Measurements from ENCODE around the gene FAM186B. TPM values are rescaled to one million over a fixed set of nuclear protein-coding genes. Genes with fewer than 3 reads are reported as not detected.

Gene FAM186B
- polyA plus RNA-seq, 3 donors, result not detected

- Histone ChIP-seq H3K4me3 (replicated peaks in 1 of 3; ENCODE audit: low read depth in 2 of 3, low read length in 3 of 3) (peak overlapping the region; percentile 83 to 98 (median 94)), H3K79me2 (ENCODE audit: insufficient read depth, low read length) (peaks cover 41% of the 10 kb centered on the region), H3K27me3 (ENCODE audit: control insufficient read depth in 2 of 2, insufficient read depth in 2 of 2, low read length in 2 of 2) (no peaks in the 10 kb centered on the region), H3K4me1 (ENCODE audit: control insufficient read depth in 1 of 2, insufficient read depth in 2 of 2, low read length in 2 of 2) (peaks cover 17 to 25% of the 10 kb centered on the region in 2 donors), H3K9me3 (replicated peaks in 1 of 2; ENCODE audit: control insufficient read depth in 1 of 2, insufficient read depth in 1 of 2, low read length in 2 of 2) (no peaks in the 10 kb centered on the region), H3K9ac (ENCODE audit: insufficient read depth, low read length, poor library complexity, severe bottlenecking) (peak overlapping the region; percentile 94), H3K4me2 (replicated peaks; ENCODE audit: extremely low read depth, low read length, poor library complexity, severe bottlenecking) (peak overlapping the region; percentile 98), H4K20me1 (ENCODE audit: insufficient read depth, low read length) (peaks cover 36% of the 10 kb centered on the region), H2AFZ (ENCODE audit: insufficient read depth, low read depth, low read length, poor library complexity, severe bottlenecking) (peak overlapping the region; percentile 99), H3K36me3 (replicated peaks in 1 of 2; ENCODE audit: control insufficient read depth in 1 of 2, insufficient read depth in 2 of 2, low read length in 2 of 2) (peaks cover 21 to 24% of the 10 kb centered on the region in 2 donors), H3K27ac (ENCODE audit: low read depth in 1 of 2, low read length in 2 of 2) (peak overlapping the region in 1 of 2 donors; percentile 99)
- intact Hi-C loops (cut with micrococcal nuclease), result no loop called here
- H3K4me3 Mint-ChIP-seq, result peak overlapping the region; percentile 99 to 100
- WGBS (ENCODE audit: insufficient coverage), result 0% methylated on average over 16 of the region's 19 CpGs
- H3K27me3 Mint-ChIP-seq (ENCODE audit: low read depth in 3 of 3), result peaks cover 0 to 1% (median 0%) of the 10 kb centered on the region in 3 donors
- peak overlapping the region; percentile 97 to 100 (median 99) for H3K27ac Mint-ChIP-seq
- peaks cover 22 to 24% of the 10 kb centered on the region in 2 donors for H3K36me3 Mint-ChIP-seq
- H3K4me1 Mint-ChIP-seq, result peaks cover 27% of the 10 kb centered on the region
- no peak for DNase-seq
- no peaks in the 10 kb centered on the region for H3K9me3 Mint-ChIP-seq
- TF ChIP-seq, protein P1, sequence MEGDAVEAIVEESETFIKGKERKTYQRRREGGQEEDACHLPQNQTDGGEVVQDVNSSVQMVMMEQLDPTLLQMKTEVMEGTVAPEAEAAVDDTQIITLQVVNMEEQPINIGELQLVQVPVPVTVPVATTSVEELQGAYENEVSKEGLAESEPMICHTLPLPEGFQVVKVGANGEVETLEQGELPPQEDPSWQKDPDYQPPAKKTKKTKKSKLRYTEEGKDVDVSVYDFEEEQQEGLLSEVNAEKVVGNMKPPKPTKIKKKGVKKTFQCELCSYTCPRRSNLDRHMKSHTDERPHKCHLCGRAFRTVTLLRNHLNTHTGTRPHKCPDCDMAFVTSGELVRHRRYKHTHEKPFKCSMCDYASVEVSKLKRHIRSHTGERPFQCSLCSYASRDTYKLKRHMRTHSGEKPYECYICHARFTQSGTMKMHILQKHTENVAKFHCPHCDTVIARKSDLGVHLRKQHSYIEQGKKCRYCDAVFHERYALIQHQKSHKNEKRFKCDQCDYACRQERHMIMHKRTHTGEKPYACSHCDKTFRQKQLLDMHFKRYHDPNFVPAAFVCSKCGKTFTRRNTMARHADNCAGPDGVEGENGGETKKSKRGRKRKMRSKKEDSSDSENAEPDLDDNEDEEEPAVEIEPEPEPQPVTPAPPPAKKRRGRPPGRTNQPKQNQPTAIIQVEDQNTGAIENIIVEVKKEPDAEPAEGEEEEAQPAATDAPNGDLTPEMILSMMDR (IDR thresholded peaks at IDR 0.05), result no peak
Observed at GRCh38 chr12:49568442-49569162, 36.8 kb downstream of the FAM186B start.

DNA sequence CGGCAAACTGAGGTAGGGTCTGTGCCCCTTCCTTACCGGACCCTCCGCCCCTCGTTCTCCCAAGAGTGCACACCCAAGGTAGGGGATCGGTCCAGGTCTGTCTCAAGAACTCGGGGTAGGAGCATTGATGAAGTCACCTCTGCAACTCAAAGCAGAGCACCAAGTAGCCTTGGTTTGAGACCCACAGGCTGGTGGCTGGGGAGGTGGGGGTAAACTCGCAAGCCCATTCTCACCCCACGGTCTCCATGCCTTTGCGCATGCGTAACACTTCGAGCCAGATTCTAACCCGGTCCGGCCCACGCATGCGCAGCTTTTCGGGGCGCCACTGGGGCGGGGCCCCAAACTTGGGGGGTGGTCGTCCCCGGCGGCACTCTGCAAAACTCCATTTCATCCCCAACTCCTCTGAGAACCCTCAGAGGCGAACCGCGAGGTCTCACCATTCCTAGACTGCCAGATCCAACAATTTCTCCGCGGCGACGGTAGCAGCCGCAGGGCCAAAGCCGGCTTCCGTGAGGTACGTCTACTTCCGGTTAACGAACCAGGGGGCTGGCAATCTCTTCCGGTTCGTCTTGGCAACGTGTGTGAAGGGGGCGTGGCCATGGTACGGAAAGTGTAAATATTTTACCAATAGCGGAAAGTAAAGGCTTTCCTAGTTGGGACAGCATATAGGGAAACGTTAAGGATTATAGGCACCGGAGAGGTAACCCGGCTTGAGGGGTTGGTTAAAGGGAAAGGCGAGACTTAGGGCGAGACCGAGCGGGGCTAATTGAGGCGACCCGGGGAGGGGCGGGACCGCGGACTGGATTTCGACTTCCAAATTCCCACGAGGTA is 37.6 kb downstream of the FAM186B start, which contains the start of gene MCRS1:
Gene MCRS1, minus strand, starts transcription at position 532 of the 831 bp plus-strand sequence. CDS start 1,411 bp downstream, outside the sequence.
- Histone ChIP-seq H3K27me3 (ENCODE audit: control insufficient read depth in 2 of 2, insufficient read depth in 2 of 2, low read length in 2 of 2) (no peaks in the 10 kb centered on the region), H3K9me3 (replicated peaks in 1 of 2; ENCODE audit: control insufficient read depth in 1 of 2, insufficient read depth in 1 of 2, low read length in 2 of 2) (no peaks in the 10 kb centered on the region), H3K79me2 (ENCODE audit: insufficient read depth, low read length) (peaks cover 41% of the 10 kb centered on the region), H3K4me2 (replicated peaks; ENCODE audit: extremely low read depth, low read length, poor library complexity, severe bottlenecking) (peak within 1 kb of the TSS; percentile 98), H3K36me3 (replicated peaks in 1 of 2; ENCODE audit: control insufficient read depth in 1 of 2, insufficient read depth in 2 of 2, low read length in 2 of 2) (peaks cover 29 to 32% of the 10 kb centered on the region in 2 donors), H3K9ac (ENCODE audit: insufficient read depth, low read length, poor library complexity, severe bottlenecking) (peak within 1 kb of the TSS; percentile 94), H3K27ac (ENCODE audit: low read depth in 1 of 2, low read length in 2 of 2) (peak within 1 kb of the TSS; percentile 78 to 99), H3K4me3 (replicated peaks in 1 of 3; ENCODE audit: low read depth in 2 of 3, low read length in 3 of 3) (peak within 1 kb of the TSS; percentile 83 to 98 (median 94)), H3K4me1 (ENCODE audit: control insufficient read depth in 1 of 2, insufficient read depth in 2 of 2, low read length in 2 of 2) (peaks cover 17 to 25% of the 10 kb centered on the region in 2 donors), H2AFZ (ENCODE audit: insufficient read depth, low read depth, low read length, poor library complexity, severe bottlenecking) (peak within 1 kb of the TSS; percentile 99), H4K20me1 (ENCODE audit: insufficient read depth, low read length) (peaks cover 36% of the 10 kb centered on the region)
- Mint-ChIP-seq H3K4me1 (peaks cover 27% of the 10 kb centered on the region), H3K9me3 (no peaks in the 10 kb centered on the region), H3K27me3 (ENCODE audit: low read depth in 3 of 3) (peaks cover 0 to 1% (median 0%) of the 10 kb centered on the region in 3 donors), H3K27ac (peak within 1 kb of the TSS; percentile 97 to 100 (median 99)), H3K36me3 (peaks cover 28 to 32% of the 10 kb centered on the region in 2 donors), H3K4me3 (peak within 1 kb of the TSS; percentile 99 to 100)
- intact Hi-C loops (cut with micrococcal nuclease), result no loop called here
- peak; percentile 89 to 94 (median 92) for DNase-seq
- TF ChIP-seq, protein P1 (IDR thresholded peaks at IDR 0.05), result no peak
- WGBS (ENCODE audit: insufficient coverage), result 0% methylated on average over 51 of the region's 54 CpGs

Data from CD14-positive monocyte (primary cell).